Measurements from ENCODE around the gene RANBP3.
"Not testable (repeated sequence)": the region's sequence is repeated elsewhere in the genome, so short reads cannot be mapped to it uniquely, and the experiment has no call there.

The RANBP3 gene

GRCh38 chr19:5966215-5966614, 11.7 kb downstream of the RANBP3 start:
- H3K4me3 ChIP-seq (replicated peaks; ENCODE audit: low read depth, low read length), result no peak overlapping the region
- H3K36me3 ChIP-seq (ENCODE audit: control insufficient read depth, insufficient read depth, low read length), result peaks cover 9% of the 10 kb centered on the region
- H3K27me3 ChIP-seq (replicated peaks; ENCODE audit: control insufficient read depth, insufficient read depth, low read length), result no peaks in the 10 kb centered on the region
- no peak for DNase-seq (ENCODE audit: extremely low read depth, insufficient read length)
- TF ChIP-seq, protein P1, sequence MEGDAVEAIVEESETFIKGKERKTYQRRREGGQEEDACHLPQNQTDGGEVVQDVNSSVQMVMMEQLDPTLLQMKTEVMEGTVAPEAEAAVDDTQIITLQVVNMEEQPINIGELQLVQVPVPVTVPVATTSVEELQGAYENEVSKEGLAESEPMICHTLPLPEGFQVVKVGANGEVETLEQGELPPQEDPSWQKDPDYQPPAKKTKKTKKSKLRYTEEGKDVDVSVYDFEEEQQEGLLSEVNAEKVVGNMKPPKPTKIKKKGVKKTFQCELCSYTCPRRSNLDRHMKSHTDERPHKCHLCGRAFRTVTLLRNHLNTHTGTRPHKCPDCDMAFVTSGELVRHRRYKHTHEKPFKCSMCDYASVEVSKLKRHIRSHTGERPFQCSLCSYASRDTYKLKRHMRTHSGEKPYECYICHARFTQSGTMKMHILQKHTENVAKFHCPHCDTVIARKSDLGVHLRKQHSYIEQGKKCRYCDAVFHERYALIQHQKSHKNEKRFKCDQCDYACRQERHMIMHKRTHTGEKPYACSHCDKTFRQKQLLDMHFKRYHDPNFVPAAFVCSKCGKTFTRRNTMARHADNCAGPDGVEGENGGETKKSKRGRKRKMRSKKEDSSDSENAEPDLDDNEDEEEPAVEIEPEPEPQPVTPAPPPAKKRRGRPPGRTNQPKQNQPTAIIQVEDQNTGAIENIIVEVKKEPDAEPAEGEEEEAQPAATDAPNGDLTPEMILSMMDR (IDR thresholded peaks at IDR 0.05; ENCODE audit: insufficient read depth, low read length, poor library complexity, severe bottlenecking), result no peak

GRCh38 chr19:5964816-5965565, 12.9 kb downstream of the RANBP3 start:
- H3K36me3 ChIP-seq (ENCODE audit: control insufficient read depth, insufficient read depth, low read length), result peaks cover 9% of the 10 kb centered on the region
- TF ChIP-seq, protein P1 (IDR thresholded peaks at IDR 0.05; ENCODE audit: insufficient read depth, low read length, poor library complexity, severe bottlenecking), result no peak
- DNase-seq (ENCODE audit: extremely low read depth, insufficient read length), result no peak

DNA sequence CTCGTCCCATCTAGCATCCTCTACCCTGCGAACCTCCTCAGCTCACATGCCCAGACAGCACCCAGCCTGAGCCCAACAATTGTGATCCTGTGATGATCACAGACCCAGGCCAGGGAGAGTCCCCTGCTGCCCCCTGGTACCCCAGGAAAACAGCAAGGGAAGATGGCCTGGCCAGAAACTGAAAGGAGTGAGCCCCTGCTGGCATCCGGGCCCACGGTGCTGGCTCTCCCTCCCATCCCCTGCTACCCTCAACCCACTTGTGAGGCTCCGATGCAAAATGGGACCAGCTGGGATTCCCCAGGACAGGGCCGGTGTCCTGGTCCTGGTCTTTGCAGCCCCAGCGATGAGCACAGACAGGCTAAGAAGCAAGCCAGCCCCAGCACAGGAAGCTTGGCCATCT, 14.1 kb downstream of the RANBP3 start:
- Histone ChIP-seq H3K27me3 (replicated peaks; ENCODE audit: control insufficient read depth, insufficient read depth, low read length) (no peaks in the 10 kb centered on the region), H3K4me3 (replicated peaks; ENCODE audit: low read depth, low read length) (no peak overlapping the region), H3K36me3 (ENCODE audit: control insufficient read depth, insufficient read depth, low read length) (peaks cover 9% of the 10 kb centered on the region)
- TF ChIP-seq, protein P1 (IDR thresholded peaks at IDR 0.05; ENCODE audit: insufficient read depth, low read length, poor library complexity, severe bottlenecking), result no peak
- no peak for DNase-seq (ENCODE audit: extremely low read depth, insufficient read length)

More at GRCh38 chr19:5964816-5965565, 12.9 kb downstream of the RANBP3 start:
- Histone ChIP-seq H3K27me3 (replicated peaks; ENCODE audit: control insufficient read depth, insufficient read depth, low read length) (no peaks in the 10 kb centered on the region), H3K4me3 (replicated peaks; ENCODE audit: low read depth, low read length) (no peak overlapping the region)

DNA sequence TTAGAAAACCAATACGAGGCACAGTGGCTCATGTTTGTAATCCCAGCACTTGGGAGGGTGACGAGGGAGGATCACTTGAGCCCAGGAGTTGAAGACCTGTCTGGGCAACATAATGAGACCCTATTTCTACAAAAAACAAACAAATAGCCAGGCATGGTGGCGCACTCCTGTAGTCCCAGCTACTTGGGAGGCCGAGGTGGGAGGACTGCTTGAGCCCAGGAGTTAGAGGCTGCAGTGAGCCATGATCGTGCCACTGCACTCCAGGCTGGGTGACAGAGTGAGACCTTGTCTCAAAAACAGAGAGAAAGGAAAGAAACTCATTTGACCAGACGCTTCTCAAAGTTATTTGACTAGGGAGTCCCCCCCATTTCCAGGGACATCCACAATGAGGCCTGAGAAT, 14.7 kb downstream of the RANBP3 start:
- H3K36me3 ChIP-seq (ENCODE audit: control insufficient read depth, insufficient read depth, low read length), result peaks cover 11% of the 10 kb centered on the region
- not testable (repeated sequence) for H3K27me3 ChIP-seq (replicated peaks; ENCODE audit: control insufficient read depth, insufficient read depth, low read length); DNase-seq (ENCODE audit: extremely low read depth, insufficient read length); H3K4me3 ChIP-seq (replicated peaks; ENCODE audit: low read depth, low read length)

DNA sequence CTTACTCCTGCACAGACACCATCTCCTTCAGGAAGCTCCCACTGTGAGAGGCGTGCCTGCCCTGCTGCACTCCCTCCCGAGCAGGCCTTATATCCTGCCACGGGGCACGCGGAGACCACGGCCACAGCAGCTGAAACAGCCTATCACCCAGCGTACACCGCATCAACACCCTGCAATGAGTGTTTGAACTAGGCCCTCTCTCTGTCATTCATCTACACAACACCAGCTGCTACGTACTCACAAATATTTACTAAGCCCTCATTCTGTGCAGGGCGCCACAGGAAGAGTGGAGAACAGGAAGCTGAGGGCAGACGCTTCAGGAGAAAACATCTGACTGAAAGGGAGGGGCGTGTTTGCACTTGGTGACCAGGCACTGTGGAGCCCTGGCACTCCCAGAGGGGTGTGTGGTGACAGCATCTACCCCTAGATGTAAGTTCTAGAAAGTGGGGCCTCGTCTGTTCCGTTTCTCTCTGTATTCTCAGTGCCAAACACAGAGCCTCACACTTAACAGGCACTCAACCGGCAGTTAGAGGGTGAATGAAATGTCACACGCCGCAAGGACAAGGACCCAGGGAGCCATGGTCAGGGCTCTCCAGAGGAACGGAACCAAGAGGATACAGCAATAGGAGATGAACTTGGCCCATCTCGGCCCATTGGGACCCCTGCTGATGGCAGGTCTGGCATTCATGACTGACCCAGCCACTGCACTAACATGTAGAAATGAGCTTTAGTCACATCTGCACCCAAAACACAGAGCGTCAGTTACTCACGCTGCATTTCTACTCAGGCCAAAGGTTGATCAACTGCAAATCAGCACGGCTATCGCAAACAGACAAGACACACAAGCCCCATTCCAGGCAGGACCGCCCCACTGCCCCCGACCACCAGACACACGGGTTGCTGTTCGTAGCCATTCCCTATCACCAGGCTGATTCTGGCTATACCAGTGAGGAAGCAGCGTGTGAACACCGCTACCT, 15.7 kb downstream of the RANBP3 start:
- TF ChIP-seq, protein P1 (IDR thresholded peaks at IDR 0.05; ENCODE audit: insufficient read depth, low read length, poor library complexity, severe bottlenecking), result no peak
- H3K4me3 ChIP-seq (replicated peaks; ENCODE audit: low read depth, low read length), result no peak overlapping the region
- H3K36me3 ChIP-seq (ENCODE audit: control insufficient read depth, insufficient read depth, low read length), result peaks cover 11% of the 10 kb centered on the region
- DNase-seq (ENCODE audit: extremely low read depth, insufficient read length), result no peak
- no peaks in the 10 kb centered on the region for H3K27me3 ChIP-seq (replicated peaks; ENCODE audit: control insufficient read depth, insufficient read depth, low read length)

DNA sequence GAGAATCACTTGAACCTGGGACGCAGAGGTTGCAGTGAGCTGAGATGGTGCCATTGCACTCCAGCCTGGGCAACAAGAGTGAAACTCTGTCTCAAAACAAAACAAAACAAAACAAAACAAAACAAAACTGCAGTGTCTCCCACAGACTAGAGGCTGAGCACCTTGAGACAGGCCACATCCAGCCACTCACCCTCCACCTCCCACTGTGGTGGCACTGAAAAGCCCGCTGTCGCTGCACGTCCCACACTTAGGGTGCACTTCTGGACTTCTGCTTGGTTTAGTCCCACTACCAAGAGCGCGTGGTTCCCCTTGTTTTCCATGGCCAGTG, 16.3 kb downstream of the RANBP3 start:
- not testable (repeated sequence) for H3K36me3 ChIP-seq (ENCODE audit: control insufficient read depth, insufficient read depth, low read length); H3K27me3 ChIP-seq (replicated peaks; ENCODE audit: control insufficient read depth, insufficient read depth, low read length); H3K4me3 ChIP-seq (replicated peaks; ENCODE audit: low read depth, low read length); DNase-seq (ENCODE audit: extremely low read depth, insufficient read length)
